ENCODE data around the gene ABCA12.

DNA sequence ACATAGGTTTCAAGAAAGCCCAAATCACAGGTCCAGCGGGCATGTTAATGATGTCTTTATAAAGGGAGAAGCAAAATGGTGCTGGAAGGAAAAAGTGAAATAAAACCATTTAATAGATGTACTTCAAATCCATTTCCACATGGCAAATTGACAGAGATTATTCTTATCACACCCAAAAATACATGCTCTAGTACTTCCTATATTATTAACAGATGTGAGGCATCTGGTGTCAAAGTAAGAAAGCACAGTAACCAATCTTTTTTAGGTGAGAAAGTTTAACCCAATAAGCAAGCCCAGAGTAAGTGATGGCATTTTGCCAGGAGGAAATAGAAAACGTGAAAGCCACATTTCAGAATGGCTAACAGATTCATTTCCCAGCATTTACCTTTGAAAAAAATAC lies 128.0 kb downstream of the ABCA12 start:
- TF ChIP-seq, protein P1, sequence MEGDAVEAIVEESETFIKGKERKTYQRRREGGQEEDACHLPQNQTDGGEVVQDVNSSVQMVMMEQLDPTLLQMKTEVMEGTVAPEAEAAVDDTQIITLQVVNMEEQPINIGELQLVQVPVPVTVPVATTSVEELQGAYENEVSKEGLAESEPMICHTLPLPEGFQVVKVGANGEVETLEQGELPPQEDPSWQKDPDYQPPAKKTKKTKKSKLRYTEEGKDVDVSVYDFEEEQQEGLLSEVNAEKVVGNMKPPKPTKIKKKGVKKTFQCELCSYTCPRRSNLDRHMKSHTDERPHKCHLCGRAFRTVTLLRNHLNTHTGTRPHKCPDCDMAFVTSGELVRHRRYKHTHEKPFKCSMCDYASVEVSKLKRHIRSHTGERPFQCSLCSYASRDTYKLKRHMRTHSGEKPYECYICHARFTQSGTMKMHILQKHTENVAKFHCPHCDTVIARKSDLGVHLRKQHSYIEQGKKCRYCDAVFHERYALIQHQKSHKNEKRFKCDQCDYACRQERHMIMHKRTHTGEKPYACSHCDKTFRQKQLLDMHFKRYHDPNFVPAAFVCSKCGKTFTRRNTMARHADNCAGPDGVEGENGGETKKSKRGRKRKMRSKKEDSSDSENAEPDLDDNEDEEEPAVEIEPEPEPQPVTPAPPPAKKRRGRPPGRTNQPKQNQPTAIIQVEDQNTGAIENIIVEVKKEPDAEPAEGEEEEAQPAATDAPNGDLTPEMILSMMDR (IDR thresholded peaks at IDR 0.05; ENCODE audit: insufficient read depth, low read length), result no peak
- TF ChIP-seq POLR2AphosphoS5 (IDR thresholded peaks at IDR 0.05; ENCODE audit: low read depth) (no peak), GABPA (IDR thresholded peaks at IDR 0.05; ENCODE audit: low read depth) (no peak), SPI1 (IDR thresholded peaks at IDR 0.05; ENCODE audit: borderline replicate concordance, low read depth) (no peak)
- TF ChIP-seq, protein P2, sequence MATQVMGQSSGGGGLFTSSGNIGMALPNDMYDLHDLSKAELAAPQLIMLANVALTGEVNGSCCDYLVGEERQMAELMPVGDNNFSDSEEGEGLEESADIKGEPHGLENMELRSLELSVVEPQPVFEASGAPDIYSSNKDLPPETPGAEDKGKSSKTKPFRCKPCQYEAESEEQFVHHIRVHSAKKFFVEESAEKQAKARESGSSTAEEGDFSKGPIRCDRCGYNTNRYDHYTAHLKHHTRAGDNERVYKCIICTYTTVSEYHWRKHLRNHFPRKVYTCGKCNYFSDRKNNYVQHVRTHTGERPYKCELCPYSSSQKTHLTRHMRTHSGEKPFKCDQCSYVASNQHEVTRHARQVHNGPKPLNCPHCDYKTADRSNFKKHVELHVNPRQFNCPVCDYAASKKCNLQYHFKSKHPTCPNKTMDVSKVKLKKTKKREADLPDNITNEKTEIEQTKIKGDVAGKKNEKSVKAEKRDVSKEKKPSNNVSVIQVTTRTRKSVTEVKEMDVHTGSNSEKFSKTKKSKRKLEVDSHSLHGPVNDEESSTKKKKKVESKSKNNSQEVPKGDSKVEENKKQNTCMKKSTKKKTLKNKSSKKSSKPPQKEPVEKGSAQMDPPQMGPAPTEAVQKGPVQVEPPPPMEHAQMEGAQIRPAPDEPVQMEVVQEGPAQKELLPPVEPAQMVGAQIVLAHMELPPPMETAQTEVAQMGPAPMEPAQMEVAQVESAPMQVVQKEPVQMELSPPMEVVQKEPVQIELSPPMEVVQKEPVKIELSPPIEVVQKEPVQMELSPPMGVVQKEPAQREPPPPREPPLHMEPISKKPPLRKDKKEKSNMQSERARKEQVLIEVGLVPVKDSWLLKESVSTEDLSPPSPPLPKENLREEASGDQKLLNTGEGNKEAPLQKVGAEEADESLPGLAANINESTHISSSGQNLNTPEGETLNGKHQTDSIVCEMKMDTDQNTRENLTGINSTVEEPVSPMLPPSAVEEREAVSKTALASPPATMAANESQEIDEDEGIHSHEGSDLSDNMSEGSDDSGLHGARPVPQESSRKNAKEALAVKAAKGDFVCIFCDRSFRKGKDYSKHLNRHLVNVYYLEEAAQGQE (IDR thresholded peaks at IDR 0.05; ENCODE audit: insufficient replicate concordance, low read depth), result no peak
